ENCODE measurements around the gene DNASE1L2. TPM values are rescaled to one million over a fixed set of nuclear protein-coding genes. Genes with fewer than 3 reads are reported as not detected.

DNASE1L2 gene
- total and polyA plus RNA-seq, 2 of the 4 experiments (the other 2 are of a cell fraction), result 0.18 to 0.75 TPM

- no peak overlapping the region for H3K56ac ChIP-seq (ENCODE audit: extremely low read depth, insufficient read depth, low read length)
- no peak overlapping the region for H4K5ac ChIP-seq (ENCODE audit: low read depth, low read length)
- H2AFZ ChIP-seq (replicated peaks; ENCODE audit: low read length, poor library complexity), result no peak overlapping the region
- dilution Hi-C loops (cut with HindIII; ENCODE audit: low sequenced_read_pairs, unreplicated experiment), result no loop called here
- H3K4me1 ChIP-seq (ENCODE audit: control insufficient read depth, insufficient read depth, low read length), result 0 out of 2 replicates have a peak, but pooled peaks cover under 1% of the 10 kb centered on the region
- no peak overlapping the region for H3K4me3 ChIP-seq (ENCODE audit: insufficient read depth, low read depth, low read length)
- no TSS peak for BruUV-seq (replicated peaks)
- TF ChIP-seq BHLHE40 (IDR thresholded peaks at IDR 0.05; ENCODE audit: low read depth, low read length) (no peak), CEBPB (IDR thresholded peaks at IDR 0.05; ENCODE audit: low read depth, low read length) (no peak), POLR2A (IDR thresholded peaks at IDR 0.05; ENCODE audit: low read depth, low read length) (no peak)
- no peak overlapping the region for H4K8ac ChIP-seq (ENCODE audit: low read depth in 2 of 2, low read length in 2 of 2)
- peaks cover 17 to 35% of the 10 kb centered on the region in 2 experiments for H3K79me1 ChIP-seq (ENCODE audit: low read depth in 1 of 2, low read length in 2 of 2)
- H3K23ac ChIP-seq (ENCODE audit: low read depth, low read length), result no peak overlapping the region
- ChIA-PET POLR2A (ENCODE audit: unreplicated experiment) (no interaction called here), CTCF (no interaction called here)
- in situ Hi-C loops (cut with MboI; ENCODE audit: low sequenced_read_pairs), result no loop called here
- H3K18ac ChIP-seq (ENCODE audit: low read depth, low read length), result no peak overlapping the region
- no peak overlapping the region for H3K4me2 ChIP-seq (ENCODE audit: low read depth, low read length)
- no peak overlapping the region for H3K14ac ChIP-seq (replicated peaks; ENCODE audit: low read depth, low read length)
- H4K20me1 ChIP-seq (ENCODE audit: insufficient read depth, low read length), result no peaks in the 10 kb centered on the region; the same call in 1 of the 2 replicates
- no peak overlapping the region for H2BK15ac ChIP-seq (ENCODE audit: low read depth, low read length)
- no peak overlapping the region for H3K27ac ChIP-seq (ENCODE audit: insufficient read depth, low read length)
- WGBS, 2 experiments (ENCODE audit: extremely low coverage in 2 of 2, insufficient read length in 1 of 2), result 98% methylated on average over 13 of the region's 30 CpGs; no CpG with 5 or more reads in 1 of the 2 experiments
- no peak overlapping the region for H4K91ac ChIP-seq (ENCODE audit: insufficient read depth, low read depth, low read length)
- DNase-seq (no peak), ATAC-seq (ENCODE audit: low read depth) (no peak)
- peaks cover 46% of the 10 kb centered on the region for H3K36me3 ChIP-seq (ENCODE audit: control insufficient read depth, insufficient read depth, low read length)
- intact Hi-C loops (cut with micrococcal nuclease), result no loop called here
- H2BK20ac ChIP-seq (ENCODE audit: low read depth, low read length), result no peak overlapping the region
- H3K27me3 ChIP-seq (ENCODE audit: control insufficient read depth, insufficient read depth, low read length), result no peaks in the 10 kb centered on the region
- H3K9ac ChIP-seq (ENCODE audit: low read depth, low read length), result no peak overlapping the region
- no peak overlapping the region for H2AK9ac ChIP-seq (replicated peaks; ENCODE audit: low read depth, low read length, poor library complexity)
- H2AK5ac ChIP-seq (ENCODE audit: low read depth, low read length), result no peak overlapping the region
- H2BK5ac ChIP-seq (ENCODE audit: low read depth, low read length, poor library complexity, severe bottlenecking), result no peak overlapping the region
- no peaks in the 10 kb centered on the region for H3K9me3 ChIP-seq (ENCODE audit: control insufficient read depth, insufficient read depth, low read length)
- H3K4ac ChIP-seq (ENCODE audit: low read depth, low read length), result no peak overlapping the region
- no peak overlapping the region for H2BK120ac ChIP-seq (ENCODE audit: low read depth, low read length)
- 0 out of 2 replicates have a peak, but pooled peaks cover 2% of the 10 kb centered on the region for H3K9me1 ChIP-seq (ENCODE audit: insufficient read depth, low read length)
Observed at GRCh38 chr16:2244926-2245795, 8.9 kb downstream of the DNASE1L2 start.

Measured in IMR-90 (cell line).